Thymus (tissue), 11 donors: ENCODE results near the gene TP53I11. TPM values are rescaled to one million over a fixed set of nuclear protein-coding genes. Genes with fewer than 3 reads are reported as not detected.

ENCODE experiments used
- DNase-seq, 9 donors: peaks; one replicate each; pipeline ENCODE4 v3.0.0-alpha.2; 2013; ENCODE audit warnings: low spot score in 9 of 9, low read depth in 6 of 9, missing footprints in 1 of 9
- H3K27ac ChIP-seq, 2 donors: one replicate each; pipeline ENCODE4 v1.5.1; 2013; ENCODE audit warnings: control low read depth in 1 of 2, low read depth in 1 of 2, low read length in 1 of 2, mild to moderate bottlenecking in 1 of 2, moderate library complexity in 1 of 2
- H3K27me3 ChIP-seq, 2 donors: one replicate each; pipeline ENCODE4 v1.5.1; 2013; ENCODE audit warnings: low read length in 1 of 2; ENCODE audit not compliant: control insufficient read depth in 2 of 2, insufficient read depth in 1 of 2
- H3K36me3 ChIP-seq, 2 donors: one replicate each; pipeline ENCODE4 v1.5.1; 2013; ENCODE audit warnings: low read length in 1 of 2, mild to moderate bottlenecking in 1 of 2, moderate library complexity in 1 of 2; ENCODE audit not compliant: control insufficient read depth in 2 of 2, insufficient read depth in 2 of 2
- H3K4me1 ChIP-seq, 2 donors: one replicate each; pipeline ENCODE4 v1.5.1; 2013; ENCODE audit warnings: low read length in 2 of 2; ENCODE audit not compliant: control insufficient read depth in 2 of 2, insufficient read depth in 2 of 2
- H3K4me3 ChIP-seq, 2 donors: one replicate each; pipeline ENCODE4 v1.5.1; 2013; ENCODE audit warnings: low read length in 2 of 2, control low read depth in 1 of 2, mild to moderate bottlenecking in 1 of 2
- H3K9me3 ChIP-seq, 2 donors: one replicate each; pipeline ENCODE4 v1.5.1; 2013; ENCODE audit warnings: low read length in 1 of 2, mild to moderate bottlenecking in 1 of 2; ENCODE audit not compliant: control insufficient read depth in 2 of 2, insufficient read depth in 1 of 2
- WGBS: extraction: QIAGEN DNeasy Blood & Tissue Kit; methylation state at CpG from one replicate; pipeline ENCODE4 v1.1.7; 2013; 5-methylcytosine and 5-hydroxymethylcytosine counted together
- polyA plus RNA-seq: library from polyadenylated mRNA; stranded (reverse); fragments of 200-250 nt; gene quantifications from one replicate; pipeline ENCODE4 v1.2.3, GENCODE V29; 2013
- total RNA-seq: library from RNA; stranded (reverse); fragments of 120-200 nt; gene quantifications from one replicate; pipeline ENCODE4 v1.2.4, GENCODE V29; 2013
- donor health status: healthy.

Gene TP53I11
- total and polyA plus RNA-seq, 2 donors, result 6.1 to 13.3 TPM

DNA sequence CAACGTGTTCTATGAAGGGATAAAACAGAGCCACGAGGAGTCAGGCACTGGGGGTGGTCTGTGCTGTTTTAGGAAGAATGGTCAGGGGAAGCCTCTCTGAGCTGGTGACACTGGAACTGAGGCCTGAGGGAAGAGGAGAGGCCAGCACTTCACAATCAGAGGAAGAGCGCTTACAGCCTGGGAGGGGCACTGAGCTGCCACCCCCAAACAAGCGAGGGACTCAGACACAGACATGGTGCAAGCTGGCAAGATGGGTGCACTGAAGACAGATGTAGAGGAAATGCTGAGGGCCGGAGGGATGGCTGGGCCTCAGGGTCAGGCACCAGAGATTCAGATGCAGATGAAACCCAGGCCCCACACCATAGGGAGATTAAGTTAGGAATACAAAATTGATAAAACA, 40.0 kb upstream of the TP53I11 start:
- no peak for DNase-seq
- Histone ChIP-seq H3K27ac (no peak overlapping the region), H3K9me3 (no peaks in the 10 kb centered on the region), H3K4me1 (peaks cover 0 to 4% of the 10 kb centered on the region in 2 donors), H3K27me3 (no peaks in the 10 kb centered on the region), H3K4me3 (no peak overlapping the region), H3K36me3 (no peaks in the 10 kb centered on the region)
- 96% methylated on average over 5 of the region's 5 CpGs for WGBS

- no peak overlapping the region for H3K27ac ChIP-seq
- no peaks in the 10 kb centered on the region for H3K36me3 ChIP-seq
- DNase-seq, result no peak
These were observed 39.3 kb upstream of the TP53I11 start for GRCh38 chr11:44989831-44990566.

DNA sequence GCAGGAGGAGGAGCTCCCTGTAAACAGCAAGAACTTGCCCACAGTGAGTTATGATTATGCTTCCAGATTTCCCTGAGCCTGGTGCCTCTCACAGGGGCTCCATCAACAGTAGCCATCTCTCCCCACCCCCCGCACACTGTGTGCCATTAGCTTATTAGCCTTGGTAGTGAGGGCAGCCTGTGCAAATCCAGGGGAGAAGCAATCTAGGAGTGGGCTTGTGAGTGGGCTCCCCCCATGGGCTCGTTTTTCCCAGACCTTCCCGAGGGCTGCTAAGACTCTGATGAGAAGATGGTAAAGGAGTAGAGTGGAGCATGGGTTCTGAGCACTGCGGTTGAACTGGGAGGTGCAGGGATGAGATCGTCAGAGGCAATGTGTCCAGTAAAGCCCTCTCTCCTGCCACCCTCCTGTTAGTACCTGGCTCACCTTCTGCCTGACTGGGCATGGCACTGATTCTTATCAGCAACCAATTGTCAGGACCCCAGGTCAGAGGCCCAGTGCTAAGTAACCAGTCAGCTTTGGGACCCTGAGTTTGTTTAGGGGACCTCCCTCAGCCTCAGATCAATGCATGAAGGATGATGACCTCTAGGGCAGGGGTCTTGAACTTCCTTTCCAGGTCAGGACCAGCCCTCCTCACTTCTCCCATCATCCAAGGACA, 38.4 kb upstream of the TP53I11 start:
- H3K4me3 ChIP-seq, result no peak overlapping the region
- peaks cover 0 to 4% of the 10 kb centered on the region in 2 donors for H3K4me1 ChIP-seq
- no peak overlapping the region for H3K27ac ChIP-seq
- DNase-seq, result no peak
- H3K27me3 ChIP-seq, result no peaks in the 10 kb centered on the region
- WGBS, result 96% methylated on average over 5 of the region's 5 CpGs
- no peaks in the 10 kb centered on the region for H3K36me3 ChIP-seq
- no peaks in the 10 kb centered on the region for H3K9me3 ChIP-seq

More at GRCh38 chr11:44989831-44990566, 39.3 kb upstream of the TP53I11 start:
- Histone ChIP-seq H3K27me3 (no peaks in the 10 kb centered on the region), H3K4me3 (no peak overlapping the region), H3K9me3 (no peaks in the 10 kb centered on the region), H3K4me1 (peaks cover 0 to 4% of the 10 kb centered on the region in 2 donors)
- 94% methylated on average over 21 of the region's 21 CpGs for WGBS

DNA sequence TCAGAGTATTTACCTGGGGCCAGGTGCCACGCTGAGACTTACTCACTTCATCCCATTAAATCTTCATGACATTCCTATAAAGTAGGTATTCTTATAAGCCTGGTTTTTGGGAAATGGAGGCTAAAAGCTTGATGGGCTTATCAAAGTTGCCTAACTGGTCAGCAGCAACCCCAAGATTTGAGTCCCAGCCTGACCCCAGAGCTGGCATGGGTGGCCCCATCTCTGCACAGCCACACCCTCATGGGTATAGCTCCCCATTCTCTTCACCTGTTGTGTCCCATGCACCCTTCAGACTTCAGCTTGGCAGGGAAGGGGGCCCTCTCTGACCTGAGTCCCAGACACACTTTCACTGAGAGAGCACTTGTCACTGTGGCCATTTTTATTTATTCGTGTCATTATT, 37.4 kb upstream of the TP53I11 start:
- Histone ChIP-seq H3K4me1 (peaks cover 0 to 4% of the 10 kb centered on the region in 2 donors), H3K9me3 (no peaks in the 10 kb centered on the region), H3K36me3 (no peaks in the 10 kb centered on the region), H3K4me3 (no peak overlapping the region), H3K27ac (no peak overlapping the region), H3K27me3 (no peaks in the 10 kb centered on the region)
- no peak for DNase-seq
- over 99% methylated on average over 2 of the region's 2 CpGs for WGBS

DNA sequence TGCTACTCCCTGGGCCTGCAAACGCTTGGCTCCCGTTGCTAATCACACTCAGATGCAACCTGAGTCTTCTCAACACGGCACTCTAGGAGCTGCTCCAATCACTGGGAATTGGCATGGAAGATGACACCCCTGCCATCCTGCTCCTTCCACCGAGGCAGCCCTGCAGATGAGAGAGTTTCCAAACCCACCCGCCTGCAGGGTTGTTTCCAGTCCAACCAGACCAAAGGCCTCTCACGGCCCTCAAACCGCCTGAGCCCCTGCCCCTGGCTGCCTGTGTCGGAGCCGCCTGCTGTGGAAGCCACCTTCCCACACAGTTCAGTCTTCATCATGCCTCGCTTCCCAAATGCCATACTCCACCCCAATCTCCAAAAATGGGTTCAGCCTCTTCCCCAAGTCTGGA, 36.8 kb upstream of the TP53I11 start:
- H3K27me3 ChIP-seq, result no peaks in the 10 kb centered on the region
- WGBS, result 95% methylated on average over 10 of the region's 10 CpGs
- H3K4me3 ChIP-seq, result no peak overlapping the region
- no peaks in the 10 kb centered on the region for H3K36me3 ChIP-seq
- no peak for DNase-seq
- H3K4me1 ChIP-seq, result peaks cover 0 to 4% of the 10 kb centered on the region in 2 donors
- no peak overlapping the region for H3K27ac ChIP-seq
- no peaks in the 10 kb centered on the region for H3K9me3 ChIP-seq

DNA sequence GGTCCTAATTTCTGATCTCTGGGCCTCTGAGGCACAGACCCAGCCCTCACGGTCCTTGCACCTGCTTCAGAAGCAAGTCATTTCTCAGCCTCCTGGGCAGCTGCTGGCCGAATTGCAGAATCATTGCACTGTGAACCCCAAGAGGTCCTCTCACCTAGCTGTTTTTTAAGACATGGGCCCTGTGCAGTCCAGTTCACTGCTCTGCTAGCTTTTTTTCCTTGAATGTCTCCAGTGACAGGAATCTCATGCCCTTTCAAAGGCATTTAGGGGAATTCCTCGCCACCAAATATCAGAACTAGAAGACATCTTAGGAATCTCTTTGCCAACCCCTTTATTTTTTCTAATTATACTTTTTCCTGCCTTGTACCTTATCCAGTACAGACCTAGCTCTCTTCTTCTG, 35.6 kb upstream of the TP53I11 start:
- 97% methylated on average over 3 of the region's 3 CpGs for WGBS
- peaks cover 0 to 4% of the 10 kb centered on the region in 2 donors for H3K4me1 ChIP-seq

GRCh38 chr11:44985721-44986120, 35.0 kb upstream of the TP53I11 start:
- DNase-seq, result no peak
- no peaks in the 10 kb centered on the region for H3K36me3 ChIP-seq
- peaks cover 0 to 6% of the 10 kb centered on the region in 2 donors for H3K9me3 ChIP-seq
- 96% methylated on average over 6 of the region's 6 CpGs for WGBS
- no peaks in the 10 kb centered on the region for H3K27me3 ChIP-seq
- H3K4me3 ChIP-seq, result no peak overlapping the region
- no peak overlapping the region for H3K27ac ChIP-seq
- peaks cover 0 to 7% of the 10 kb centered on the region in 2 donors for H3K4me1 ChIP-seq

More for the DNA sequence above, 35.6 kb upstream of the TP53I11 start:
- H3K4me3 ChIP-seq, result no peak overlapping the region
- H3K27me3 ChIP-seq, result no peaks in the 10 kb centered on the region
- DNase-seq, result no peak
- H3K36me3 ChIP-seq, result no peaks in the 10 kb centered on the region
- H3K9me3 ChIP-seq, result peaks cover 0 to 2% of the 10 kb centered on the region in 2 donors
- H3K27ac ChIP-seq, result no peak overlapping the region

DNA sequence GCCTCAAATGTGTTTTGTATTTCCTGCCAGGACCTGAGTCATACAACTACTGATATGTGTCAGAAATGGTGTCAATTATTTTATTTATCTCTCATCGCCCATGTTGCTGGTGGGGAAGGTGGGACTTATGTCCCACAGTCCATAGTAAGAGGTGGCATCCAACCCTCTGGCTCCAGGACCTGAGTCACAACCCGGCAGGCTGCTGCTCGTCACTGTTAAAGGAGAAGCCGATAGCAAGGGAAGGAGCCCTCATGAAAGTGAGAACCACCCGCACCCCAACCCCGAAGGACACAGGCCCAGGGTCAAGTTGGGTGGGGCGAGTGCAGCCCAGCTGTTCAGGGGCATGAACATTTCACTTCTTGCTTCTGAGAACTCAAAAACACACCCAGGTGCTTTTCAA, 33.1 kb upstream of the TP53I11 start:
- Histone ChIP-seq H3K27ac (no peak overlapping the region), H3K9me3 (peaks cover 0 to 6% of the 10 kb centered on the region in 2 donors), H3K36me3 (no peaks in the 10 kb centered on the region), H3K4me3 (no peak overlapping the region), H3K27me3 (no peaks in the 10 kb centered on the region), H3K4me1 (peaks cover 0 to 26% of the 10 kb centered on the region in 2 donors)
- DNase-seq, result no peak
- 93% methylated on average over 7 of the region's 7 CpGs for WGBS

- H3K4me3 ChIP-seq, result no peak overlapping the region
- H3K27ac ChIP-seq, result no peak overlapping the region
- no peaks in the 10 kb centered on the region for H3K27me3 ChIP-seq
- no peak for DNase-seq
- no peaks in the 10 kb centered on the region for H3K36me3 ChIP-seq
- WGBS, result 97% methylated on average over 8 of the region's 8 CpGs
- H3K4me1 ChIP-seq, result peaks cover 0 to 38% of the 10 kb centered on the region in 2 donors
- H3K9me3 ChIP-seq, result peaks cover 0 to 6% of the 10 kb centered on the region in 2 donors
These were observed 31.9 kb upstream of the TP53I11 start for GRCh38 chr11:44982496-44983062.
